ENCODE data around the gene PABPN1. TPM values are rescaled to one million over a fixed set of nuclear protein-coding genes. Genes with fewer than 3 reads are reported as not detected.

PABPN1 gene
- total and polyA plus RNA-seq, 9 of the 15 experiments (the other 6 are each of a cell fraction or from before 2014, with no cell fraction given) = 32.6 to 388 (median 178) TPM

GRCh38 chr14:23294734-23295561 is 26.3 kb upstream of the PABPN1 start (continued):
- TF ChIP-seq ZNF644 (tag; IDR thresholded peaks at IDR 0.05; ENCODE audit: low read depth) (no peak), SRSF9 (IDR thresholded peaks at IDR 0.05; ENCODE audit: borderline replicate concordance, low read depth, low read length) (no peak), CBX3 (IDR thresholded peaks at IDR 0.05; ENCODE audit: borderline replicate concordance in 1 of 2, low read length in 2 of 2) (no peak), ZNF384 (IDR thresholded peaks at IDR 0.05; ENCODE audit: low read depth, low read length) (peak; percentile 100), RB1 (IDR thresholded peaks at IDR 0.05; ENCODE audit: low read depth) (peak; percentile 40; the same call in 1 of the 2 replicates), FOXP1 (CRISPR knock-in tag; IDR thresholded peaks at IDR 0.05) (no peak; the same call in 1 of the 2 replicates), MTA1 (IDR thresholded peaks at IDR 0.05; ENCODE audit: borderline replicate concordance) (peak; percentile 81), ETV1 (tag; conservative IDR thresholded peaks at IDR 0.05; ENCODE audit: low read depth) (no peak), ZNF707 (CRISPR knock-in tag; conservative IDR thresholded peaks at IDR 0.05) (no peak), SETDB1 (IDR thresholded peaks at IDR 0.05; ENCODE audit: low read length) (no peak), ZBED1 (IDR thresholded peaks at IDR 0.05) (no peak), POLR2AphosphoS2 (IDR thresholded peaks at IDR 0.05; ENCODE audit: low read length) (peak; percentile 5; the same call in 1 of the 2 replicates)
- TF ChIP-seq, protein P1, sequence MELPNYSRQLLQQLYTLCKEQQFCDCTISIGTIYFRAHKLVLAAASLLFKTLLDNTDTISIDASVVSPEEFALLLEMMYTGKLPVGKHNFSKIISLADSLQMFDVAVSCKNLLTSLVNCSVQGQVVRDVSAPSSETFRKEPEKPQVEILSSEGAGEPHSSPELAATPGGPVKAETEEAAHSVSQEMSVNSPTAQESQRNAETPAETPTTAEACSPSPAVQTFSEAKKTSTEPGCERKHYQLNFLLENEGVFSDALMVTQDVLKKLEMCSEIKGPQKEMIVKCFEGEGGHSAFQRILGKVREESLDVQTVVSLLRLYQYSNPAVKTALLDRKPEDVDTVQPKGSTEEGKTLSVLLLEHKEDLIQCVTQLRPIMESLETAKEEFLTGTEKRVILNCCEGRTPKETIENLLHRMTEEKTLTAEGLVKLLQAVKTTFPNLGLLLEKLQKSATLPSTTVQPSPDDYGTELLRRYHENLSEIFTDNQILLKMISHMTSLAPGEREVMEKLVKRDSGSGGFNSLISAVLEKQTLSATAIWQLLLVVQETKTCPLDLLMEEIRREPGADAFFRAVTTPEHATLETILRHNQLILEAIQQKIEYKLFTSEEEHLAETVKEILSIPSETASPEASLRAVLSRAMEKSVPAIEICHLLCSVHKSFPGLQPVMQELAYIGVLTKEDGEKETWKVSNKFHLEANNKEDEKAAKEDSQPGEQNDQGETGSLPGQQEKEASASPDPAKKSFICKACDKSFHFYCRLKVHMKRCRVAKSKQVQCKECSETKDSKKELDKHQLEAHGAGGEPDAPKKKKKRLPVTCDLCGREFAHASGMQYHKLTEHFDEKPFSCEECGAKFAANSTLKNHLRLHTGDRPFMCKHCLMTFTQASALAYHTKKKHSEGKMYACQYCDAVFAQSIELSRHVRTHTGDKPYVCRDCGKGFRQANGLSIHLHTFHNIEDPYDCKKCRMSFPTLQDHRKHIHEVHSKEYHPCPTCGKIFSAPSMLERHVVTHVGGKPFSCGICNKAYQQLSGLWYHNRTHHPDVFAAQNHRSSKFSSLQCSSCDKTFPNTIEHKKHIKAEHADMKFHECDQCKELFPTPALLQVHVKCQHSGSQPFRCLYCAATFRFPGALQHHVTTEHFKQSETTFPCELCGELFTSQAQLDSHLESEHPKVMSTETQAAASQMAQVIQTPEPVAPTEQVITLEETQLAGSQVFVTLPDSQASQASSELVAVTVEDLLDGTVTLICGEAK (IDR thresholded peaks at IDR 0.05) = no peak
- TF ChIP-seq, protein P1 (CRISPR knock-in tag; IDR thresholded peaks at IDR 0.05) = no peak
- TF ChIP-seq, protein P2, sequence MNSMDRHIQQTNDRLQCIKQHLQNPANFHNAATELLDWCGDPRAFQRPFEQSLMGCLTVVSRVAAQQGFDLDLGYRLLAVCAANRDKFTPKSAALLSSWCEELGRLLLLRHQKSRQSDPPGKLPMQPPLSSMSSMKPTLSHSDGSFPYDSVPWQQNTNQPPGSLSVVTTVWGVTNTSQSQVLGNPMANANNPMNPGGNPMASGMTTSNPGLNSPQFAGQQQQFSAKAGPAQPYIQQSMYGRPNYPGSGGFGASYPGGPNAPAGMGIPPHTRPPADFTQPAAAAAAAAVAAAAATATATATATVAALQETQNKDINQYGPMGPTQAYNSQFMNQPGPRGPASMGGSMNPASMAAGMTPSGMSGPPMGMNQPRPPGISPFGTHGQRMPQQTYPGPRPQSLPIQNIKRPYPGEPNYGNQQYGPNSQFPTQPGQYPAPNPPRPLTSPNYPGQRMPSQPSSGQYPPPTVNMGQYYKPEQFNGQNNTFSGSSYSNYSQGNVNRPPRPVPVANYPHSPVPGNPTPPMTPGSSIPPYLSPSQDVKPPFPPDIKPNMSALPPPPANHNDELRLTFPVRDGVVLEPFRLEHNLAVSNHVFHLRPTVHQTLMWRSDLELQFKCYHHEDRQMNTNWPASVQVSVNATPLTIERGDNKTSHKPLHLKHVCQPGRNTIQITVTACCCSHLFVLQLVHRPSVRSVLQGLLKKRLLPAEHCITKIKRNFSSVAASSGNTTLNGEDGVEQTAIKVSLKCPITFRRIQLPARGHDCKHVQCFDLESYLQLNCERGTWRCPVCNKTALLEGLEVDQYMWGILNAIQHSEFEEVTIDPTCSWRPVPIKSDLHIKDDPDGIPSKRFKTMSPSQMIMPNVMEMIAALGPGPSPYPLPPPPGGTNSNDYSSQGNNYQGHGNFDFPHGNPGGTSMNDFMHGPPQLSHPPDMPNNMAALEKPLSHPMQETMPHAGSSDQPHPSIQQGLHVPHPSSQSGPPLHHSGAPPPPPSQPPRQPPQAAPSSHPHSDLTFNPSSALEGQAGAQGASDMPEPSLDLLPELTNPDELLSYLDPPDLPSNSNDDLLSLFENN (IDR thresholded peaks at IDR 0.05; ENCODE audit: low read depth in 2 of 2, low read length in 2 of 2) = no peak

Data from K562 (cell line).